GM19043 (cell line): ENCODE results near the gene MAF.

Experiments
- ATAC-seq: cut with Tn5 transposase; IDR thresholded peaks from one replicate; pipeline ENCODE4 v1.9.1; 2021; ENCODE audit warnings: low read depth; ENCODE audit not compliant: unreplicated experiment

MAF gene

GRCh38 chr16:79593074-79593531 is 7.4 kb downstream of the MAF start:
- no peak for ATAC-seq

GRCh38 chr16:79592186-79592585 is 8.4 kb downstream of the MAF start:
- ATAC-seq: no peak

GRCh38 chr16:79589601-79590102 is 10.9 kb downstream of the MAF start:
- no peak for ATAC-seq

- ATAC-seq: no peak
Measured at GRCh38 chr16:79587897-79588296, 12.6 kb downstream of the MAF start.

- no peak for ATAC-seq
Measured at GRCh38 chr16:79587296-79587695, 13.2 kb downstream of the MAF start.

GRCh38 chr16:79582789-79583188 is 17.7 kb downstream of the MAF start:
- no peak for ATAC-seq

- no peak for ATAC-seq
Measured at GRCh38 chr16:79580453-79581191, 19.9 kb downstream of the MAF start.

GRCh38 chr16:79576602-79577001 is 23.9 kb downstream of the MAF start:
- no peak for ATAC-seq

GRCh38 chr16:79573884-79574283 is 26.7 kb downstream of the MAF start:
- no peak for ATAC-seq

- ATAC-seq: no peak
Measured at GRCh38 chr16:79573071-79573470, 27.5 kb downstream of the MAF start.

- no peak for ATAC-seq
Measured at GRCh38 chr16:79571903-79572535, 28.5 kb downstream of the MAF start.

- ATAC-seq: no peak
Measured at GRCh38 chr16:79571065-79571902, 29.3 kb downstream of the MAF start.

- ATAC-seq: no peak
Measured at GRCh38 chr16:79564671-79565107, 35.8 kb downstream of the MAF start.

- no peak for ATAC-seq
Measured at GRCh38 chr16:79563921-79564320, 36.6 kb downstream of the MAF start.

GRCh38 chr16:79562166-79562823 is 38.2 kb downstream of the MAF start:
- ATAC-seq: no peak

GRCh38 chr16:79561729-79562128 is 38.8 kb downstream of the MAF start:
- no peak for ATAC-seq

- no peak for ATAC-seq
Measured at GRCh38 chr16:79560923-79561322, 39.6 kb downstream of the MAF start.

GRCh38 chr16:79560318-79560717 is 40.2 kb downstream of the MAF start:
- no peak for ATAC-seq

- no peak for ATAC-seq
Measured at GRCh38 chr16:79559532-79559931, 41.0 kb downstream of the MAF start.

- no peak for ATAC-seq
Measured at GRCh38 chr16:79557421-79557820, 43.1 kb downstream of the MAF start.

- no peak for ATAC-seq
Measured at GRCh38 chr16:79554912-79555311, 45.6 kb downstream of the MAF start.
